ENCODE data around the gene SMIM3. TPM values are rescaled to one million over a fixed set of nuclear protein-coding genes. Genes with fewer than 3 reads are reported as not detected.
"Not testable (repeated sequence)": the region's sequence is repeated elsewhere in the genome, so short reads cannot be mapped to it uniquely, and the experiment has no call there.

The SMIM3 gene
- polyA plus RNA-seq, 2 of the 4 experiments (the other 2 are of a cell fraction) = 4.5 to 4.6 TPM

DNA sequence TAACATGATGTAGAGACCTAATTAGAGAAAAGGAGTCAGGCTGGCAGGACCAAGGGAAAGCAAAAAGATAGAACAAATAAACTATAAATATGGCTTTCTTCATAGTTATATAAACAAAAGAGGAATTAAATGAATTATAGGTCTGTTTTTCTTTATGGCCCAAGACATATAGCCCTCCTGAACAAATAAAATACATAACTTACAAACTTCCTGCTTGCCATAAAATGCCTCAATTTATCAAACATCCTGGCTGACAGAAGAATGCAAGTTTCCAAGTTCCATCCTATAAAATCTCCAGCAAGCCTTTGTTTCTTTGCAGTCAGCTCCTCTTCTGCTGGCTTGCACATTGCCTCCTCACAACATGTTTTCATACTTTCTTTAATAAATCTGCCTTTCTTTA, 36.5 kb downstream of the SMIM3 start:
- no peak overlapping the region for H3K4me3 ChIP-seq
- no peak for ATAC-seq
- FAIRE-seq = no peak
- ChIA-PET CTCF (no interaction called here), POLR2A (no interaction called here)
- peaks cover 9% of the 10 kb centered on the region; the same call in 1 of the 3 replicates for H3K9me3 ChIP-seq
- H3K27ac ChIP-seq = no peak overlapping the region
- H3K4me2 ChIP-seq = no peak overlapping the region
- DNase-seq (ENCODE audit: low read depth in 1 of 2, low spot score in 1 of 2) = no peak
- no peaks in the 10 kb centered on the region for H3K4me1 ChIP-seq
- TF ChIP-seq, protein P1, sequence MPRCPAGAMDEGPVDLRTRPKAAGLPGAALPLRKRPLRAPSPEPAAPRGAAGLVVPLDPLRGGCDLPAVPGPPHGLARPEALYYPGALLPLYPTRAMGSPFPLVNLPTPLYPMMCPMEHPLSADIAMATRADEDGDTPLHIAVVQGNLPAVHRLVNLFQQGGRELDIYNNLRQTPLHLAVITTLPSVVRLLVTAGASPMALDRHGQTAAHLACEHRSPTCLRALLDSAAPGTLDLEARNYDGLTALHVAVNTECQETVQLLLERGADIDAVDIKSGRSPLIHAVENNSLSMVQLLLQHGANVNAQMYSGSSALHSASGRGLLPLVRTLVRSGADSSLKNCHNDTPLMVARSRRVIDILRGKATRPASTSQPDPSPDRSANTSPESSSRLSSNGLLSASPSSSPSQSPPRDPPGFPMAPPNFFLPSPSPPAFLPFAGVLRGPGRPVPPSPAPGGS (IDR thresholded peaks at IDR 0.05) = no peak
- TF ChIP-seq RFX5 (IDR thresholded peaks at IDR 0.05) (no peak), MAFK (IDR thresholded peaks at IDR 0.05; ENCODE audit: partially characterized antibody) (no peak), JUN (IDR thresholded peaks at IDR 0.05) (no peak), HDAC2 (IDR thresholded peaks at IDR 0.05) (no peak)

DNA sequence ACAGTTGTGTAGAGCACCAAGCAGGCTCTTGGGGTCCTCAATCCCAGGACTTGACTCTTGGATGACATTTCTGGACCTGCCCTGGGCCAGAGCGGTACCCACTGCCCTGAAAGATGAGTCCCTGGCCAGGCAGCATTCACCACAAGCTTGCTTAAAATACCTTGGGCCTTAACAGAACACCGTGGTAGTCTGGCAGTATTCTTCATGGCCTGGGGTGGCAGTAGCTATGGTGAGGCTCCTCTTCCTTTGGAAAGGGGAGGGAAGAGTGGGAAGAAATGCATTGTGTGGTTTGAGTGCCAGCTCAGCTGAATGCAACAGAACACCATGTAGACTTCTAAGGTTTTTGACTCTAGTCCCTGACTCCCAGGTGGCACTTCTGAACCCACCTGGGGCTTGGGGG, 38.4 kb downstream of the SMIM3 start:
- DNase-seq (ENCODE audit: low read depth in 1 of 2, low spot score in 1 of 2) (no peak), ATAC-seq (no peak), FAIRE-seq (no peak)
- H3K4me3 ChIP-seq = no peak overlapping the region
- no peak overlapping the region for H3K4me2 ChIP-seq
- H3K27ac ChIP-seq = no peak overlapping the region
- ChIA-PET CTCF (interaction anchor here (1.7 kb wide), 1 partner anchor 16 kb away, joined by 5 read pairs; no protein-coding TSS in a partner anchor), POLR2A (no interaction called here)
- 7% methylated on average over 2 of the region's 2 CpGs for WGBS (ENCODE audit: missing lambda C conversion rate)
- peaks cover 6% of the 10 kb centered on the region; the same call in 1 of the 3 replicates for H3K9me3 ChIP-seq
- no peaks in the 10 kb centered on the region for H3K4me1 ChIP-seq
- TF ChIP-seq EHMT2 (IDR thresholded peaks at IDR 0.05; ENCODE audit: low read depth) = no peak
- no peak for TF ChIP-seq RCOR1 (IDR thresholded peaks at IDR 0.05; ENCODE audit: low read depth, low read length)
- TF ChIP-seq, protein P2, sequence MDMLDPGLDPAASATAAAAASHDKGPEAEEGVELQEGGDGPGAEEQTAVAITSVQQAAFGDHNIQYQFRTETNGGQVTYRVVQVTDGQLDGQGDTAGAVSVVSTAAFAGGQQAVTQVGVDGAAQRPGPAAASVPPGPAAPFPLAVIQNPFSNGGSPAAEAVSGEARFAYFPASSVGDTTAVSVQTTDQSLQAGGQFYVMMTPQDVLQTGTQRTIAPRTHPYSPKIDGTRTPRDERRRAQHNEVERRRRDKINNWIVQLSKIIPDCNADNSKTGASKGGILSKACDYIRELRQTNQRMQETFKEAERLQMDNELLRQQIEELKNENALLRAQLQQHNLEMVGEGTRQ (IDR thresholded peaks at IDR 0.05) = no peak
- TF ChIP-seq FOSB (CRISPR knock-in tag; IDR thresholded peaks at IDR 0.05) = no peak
- TF ChIP-seq ESRRA (IDR thresholded peaks at IDR 0.05; ENCODE audit: borderline replicate concordance, low read length) = no peak
- TF ChIP-seq TFCP2L1 (CRISPR knock-in tag; IDR thresholded peaks at IDR 0.05) = no peak
- no peak for TF ChIP-seq PHF8 (IDR thresholded peaks at IDR 0.05; ENCODE audit: borderline replicate concordance, low read depth)
- no peak for TF ChIP-seq RARB (CRISPR knock-in tag; IDR thresholded peaks at IDR 0.05)
- TF ChIP-seq RFX5 (IDR thresholded peaks at IDR 0.05) = no peak
- TF ChIP-seq, protein P3, sequence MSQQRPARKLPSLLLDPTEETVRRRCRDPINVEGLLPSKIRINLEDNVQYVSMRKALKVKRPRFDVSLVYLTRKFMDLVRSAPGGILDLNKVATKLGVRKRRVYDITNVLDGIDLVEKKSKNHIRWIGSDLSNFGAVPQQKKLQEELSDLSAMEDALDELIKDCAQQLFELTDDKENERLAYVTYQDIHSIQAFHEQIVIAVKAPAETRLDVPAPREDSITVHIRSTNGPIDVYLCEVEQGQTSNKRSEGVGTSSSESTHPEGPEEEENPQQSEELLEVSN (IDR thresholded peaks at IDR 0.05; ENCODE audit: borderline replicate concordance, low read depth) = no peak
- TF ChIP-seq FOXS1 (CRISPR knock-in tag; IDR thresholded peaks at IDR 0.05) = no peak
- TF ChIP-seq NFE2L2 (conservative IDR thresholded peaks at IDR 0.05; ENCODE audit: low read length) = no peak
- TF ChIP-seq, protein P4, sequence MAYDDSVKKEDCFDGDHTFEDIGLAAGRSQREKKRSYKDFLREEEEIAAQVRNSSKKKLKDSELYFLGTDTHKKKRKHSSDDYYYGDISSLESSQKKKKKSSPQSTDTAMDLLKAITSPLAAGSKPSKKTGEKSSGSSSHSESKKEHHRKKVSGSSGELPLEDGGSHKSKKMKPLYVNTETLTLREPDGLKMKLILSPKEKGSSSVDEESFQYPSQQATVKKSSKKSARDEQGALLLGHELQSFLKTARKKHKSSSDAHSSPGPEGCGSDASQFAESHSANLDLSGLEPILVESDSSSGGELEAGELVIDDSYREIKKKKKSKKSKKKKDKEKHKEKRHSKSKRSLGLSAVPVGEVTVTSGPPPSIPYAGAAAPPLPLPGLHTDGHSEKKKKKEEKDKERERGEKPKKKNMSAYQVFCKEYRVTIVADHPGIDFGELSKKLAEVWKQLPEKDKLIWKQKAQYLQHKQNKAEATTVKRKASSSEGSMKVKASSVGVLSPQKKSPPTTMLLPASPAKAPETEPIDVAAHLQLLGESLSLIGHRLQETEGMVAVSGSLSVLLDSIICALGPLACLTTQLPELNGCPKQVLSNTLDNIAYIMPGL (CRISPR knock-in tag; IDR thresholded peaks at IDR 0.05; ENCODE audit: borderline replicate concordance) = no peak

DNA sequence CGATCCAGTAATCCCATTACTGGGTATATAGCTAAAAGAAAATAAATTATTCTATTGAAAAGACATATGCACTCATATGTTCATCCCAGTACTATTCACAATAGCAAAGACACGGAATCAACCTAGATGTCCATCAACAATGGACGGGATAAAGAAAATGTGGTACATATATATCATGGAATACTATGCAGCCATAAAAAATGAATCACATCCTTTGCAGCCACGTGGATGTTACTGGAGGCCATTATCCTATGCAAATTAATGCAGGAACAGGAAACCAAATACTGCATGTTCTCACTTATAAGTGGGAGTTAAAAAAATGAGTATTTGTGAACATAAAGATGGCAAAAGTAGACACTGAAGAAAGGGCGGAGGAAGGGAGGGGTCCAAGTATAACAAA, 51.2 kb downstream of the SMIM3 start:
- Histone ChIP-seq H3K4me2 (no peak overlapping the region), H3K4me3 (no peak overlapping the region), H3K9me3 (peaks cover 11% of the 10 kb centered on the region; the same call in 2 of the 3 replicates), H3K27ac (no peak overlapping the region), H3K4me1 (no peaks in the 10 kb centered on the region)
- no peak for DNase-seq (ENCODE audit: low read depth in 1 of 2, low spot score in 1 of 2)
- TF ChIP-seq SMC3 (IDR thresholded peaks at IDR 0.05) (no peak), HOXB13 (CRISPR knock-in tag; IDR thresholded peaks at IDR 0.05; ENCODE audit: low read depth) (no peak)
- WGBS (ENCODE audit: missing lambda C conversion rate) = 8% methylated on average over 5 of the region's 5 CpGs
- POLR2A ChIA-PET = no interaction called here
- no peak for ATAC-seq
- FAIRE-seq = no peak
- CTCF ChIA-PET = no interaction called here

DNA sequence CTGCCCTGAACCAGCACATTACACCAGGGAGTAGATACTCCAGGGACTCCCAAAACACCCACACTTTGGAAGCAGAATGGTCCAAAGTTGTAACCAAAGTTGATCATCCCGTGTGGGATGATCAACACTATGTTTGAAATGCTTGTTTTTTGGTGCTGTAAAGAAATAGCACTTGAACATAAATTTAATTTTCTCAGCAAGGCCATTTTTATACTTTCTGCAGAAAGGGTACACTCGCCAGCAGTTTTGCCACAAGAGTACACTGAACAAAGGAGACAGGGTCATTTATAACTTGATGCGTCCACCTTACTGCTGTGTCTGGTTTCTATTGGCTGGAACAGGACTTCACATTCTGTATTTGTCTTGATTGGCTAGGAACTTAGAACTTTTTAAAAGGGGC, 53.3 kb downstream of the SMIM3 start:
- WGBS (ENCODE audit: missing lambda C conversion rate) = 11% methylated on average over 3 of the region's 3 CpGs
- ATAC-seq; POLR2A ChIA-PET; H3K27ac ChIP-seq; DNase-seq (ENCODE audit: low read depth in 1 of 2, low spot score in 1 of 2); H3K4me2 ChIP-seq; CTCF ChIA-PET; H3K4me3 ChIP-seq; H3K4me1 ChIP-seq; FAIRE-seq: not testable (repeated sequence)
- H3K9me3 ChIP-seq = peaks cover 11% of the 10 kb centered on the region; the same call in 1 of the 3 replicates

Data from A549 (cell line).